CD4-positive, alpha-beta memory T cell (primary cell): ENCODE data around the gene UNC13A. TPM values are rescaled to one million over a fixed set of nuclear protein-coding genes. Genes with fewer than 3 reads are reported as not detected.
A peak's percentile ranks its signal among the peaks of the same experiment; 100 is the strongest.

Source experiments
- CTCF ChIA-PET: fragments of 350-600 bp; sonication (Branson Sonifier 250); formaldehyde crosslinking; loops from one replicate; lab custom pipeline; 2021; ENCODE audit warnings: inconsistent platforms; ENCODE audit not compliant: partially characterized antibody; lab: Charles Lee
- POLR2A ChIA-PET: fragments of 350-600 bp; sonication (Branson Sonifier 250); formaldehyde crosslinking; loops from one replicate; lab custom pipeline; 2021; ENCODE audit not compliant: partially characterized antibody; lab: Charles Lee
- DNase-seq, 5 donors: peaks; one replicate each; pipeline versions ENCODE4 v3.0.0 to v3.0.0-alpha.2; 2020 to 2022; ENCODE audit warnings: mixed read lengths in 1 of 5
- H3K27ac ChIP-seq: one replicate; pipeline ENCODE4 v1.7.0; 2013; ENCODE audit warnings: low read depth, low read length
- H3K27me3 ChIP-seq: 2 replicates; pipeline ENCODE4 v1.7.0; 2013; ENCODE audit warnings: mild to moderate bottlenecking, low read length, moderate library complexity; ENCODE audit not compliant: insufficient read depth
- H3K36me3 ChIP-seq: 2 replicates; pipeline ENCODE4 v1.7.0; 2013; ENCODE audit warnings: mild to moderate bottlenecking, low read length, moderate library complexity; ENCODE audit not compliant: insufficient read depth
- H3K4me1 ChIP-seq: 2 replicates; pipeline ENCODE4 v1.7.0; 2013; ENCODE audit warnings: mild to moderate bottlenecking, low read length, moderate library complexity; ENCODE audit not compliant: insufficient read depth
- H3K4me3 ChIP-seq, 2 donors: one replicate each; pipeline ENCODE4 v1.7.0; 2013; ENCODE audit warnings: low read length in 2 of 2, mild to moderate bottlenecking in 1 of 2
- H3K9me3 ChIP-seq, 2 donors: one replicate each; pipeline ENCODE4 v1.7.0; 2013; ENCODE audit warnings: low read length in 2 of 2, control low read depth in 1 of 2; ENCODE audit not compliant: control insufficient read depth in 1 of 2
- H3K27ac Mint-ChIP-seq, 7 donors: one replicate each; pipeline ENCODE4 v1.8.0; 2020 to 2021; ENCODE audit warnings: mixed read lengths in 7 of 7, mild to moderate bottlenecking in 6 of 7, inconsistent platforms in 3 of 7, moderate library complexity in 3 of 7
- H3K27me3 Mint-ChIP-seq, 2 donors: one replicate each; pipeline ENCODE4 v1.8.0; 2020 to 2021; ENCODE audit warnings: mixed read lengths in 2 of 2
- H3K36me3 Mint-ChIP-seq, 2 donors: one replicate each; pipeline ENCODE4 v1.8.0; 2020 to 2021; ENCODE audit warnings: mixed read lengths in 2 of 2, inconsistent platforms in 1 of 2, mild to moderate bottlenecking in 1 of 2
- H3K4me1 Mint-ChIP-seq, 4 donors: one replicate each; pipeline ENCODE4 v1.8.0; 2020 to 2021; ENCODE audit warnings: mixed read lengths in 4 of 4, mild to moderate bottlenecking in 1 of 4
- H3K4me3 Mint-ChIP-seq, 8 donors: one replicate each; pipeline ENCODE4 v1.8.0; 2020 to 2021; ENCODE audit warnings: mixed read lengths in 8 of 8, mild to moderate bottlenecking in 7 of 8, moderate library complexity in 6 of 8, inconsistent platforms in 3 of 8
- H3K9me3 Mint-ChIP-seq, 8 donors: one replicate each; pipeline ENCODE4 v1.8.0; 2020 to 2021; ENCODE audit warnings: mixed read lengths in 8 of 8, mild to moderate bottlenecking in 5 of 8, inconsistent platforms in 3 of 8, moderate library complexity in 1 of 8
- intact Hi-C: fragments of 100-400 bp; cut with micrococcal nuclease; formaldehyde crosslinking; loops from one replicate; pipeline ENCODE4 v1.15.1; 2023
- polyA plus RNA-seq, 2 donors: library from polyadenylated mRNA; unstranded; fragments of 300-500 nt; fragmentation: Illumina TruSeq; gene quantifications; one replicate each; pipeline ENCODE4 v1.2.3, GENCODE V29; 2021
- total RNA-seq, 2 experiments: library from RNA; stranded (reverse); gene quantifications; one replicate each; pipeline ENCODE4 v1.2.3, GENCODE V29; 2021

Gene UNC13A
- total and polyA plus RNA-seq, 4 experiments from 2014 or later = 0.06 to 0.09 TPM; not detected in 2

DNA sequence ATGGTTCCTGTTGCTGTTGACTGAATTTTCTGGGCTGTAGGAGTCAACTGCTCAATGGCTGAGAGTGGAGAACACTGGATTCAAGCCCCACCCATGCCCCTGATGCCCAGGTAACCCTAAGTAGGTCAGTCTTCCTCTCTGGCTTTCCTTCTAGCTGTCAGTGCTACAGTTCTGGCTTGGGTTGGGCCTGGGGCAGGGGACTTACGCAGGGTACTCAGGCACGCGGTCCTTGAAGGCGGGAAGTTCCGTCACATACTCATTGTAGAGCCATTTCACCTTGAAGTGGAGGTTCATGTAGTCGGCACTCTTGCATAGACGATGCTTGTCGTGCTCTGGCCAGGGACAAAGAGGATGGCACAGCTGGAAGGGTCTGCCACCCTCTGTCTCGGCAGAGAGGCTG lies 55.6 kb downstream of the UNC13A start:
- ChIA-PET CTCF (no interaction called here), POLR2A (no interaction called here)
- Mint-ChIP-seq H3K27ac (no peak overlapping the region), H3K36me3 (no peaks in the 10 kb centered on the region), H3K4me1 (no peaks in the 10 kb centered on the region), H3K27me3 (peaks cover 3 to 6% of the 10 kb centered on the region in 2 donors), H3K4me3 (no peak overlapping the region), H3K9me3 (no peaks in the 10 kb centered on the region)
- no peaks in the 10 kb centered on the region for H3K27me3 ChIP-seq
- H3K4me3 ChIP-seq = no peak overlapping the region
- no peaks in the 10 kb centered on the region for H3K9me3 ChIP-seq
- no peaks in the 10 kb centered on the region for H3K4me1 ChIP-seq
- no peak overlapping the region for H3K27ac ChIP-seq
- no peak for DNase-seq
- intact Hi-C loops = no loop called here
- H3K36me3 ChIP-seq = no peaks in the 10 kb centered on the region

DNA sequence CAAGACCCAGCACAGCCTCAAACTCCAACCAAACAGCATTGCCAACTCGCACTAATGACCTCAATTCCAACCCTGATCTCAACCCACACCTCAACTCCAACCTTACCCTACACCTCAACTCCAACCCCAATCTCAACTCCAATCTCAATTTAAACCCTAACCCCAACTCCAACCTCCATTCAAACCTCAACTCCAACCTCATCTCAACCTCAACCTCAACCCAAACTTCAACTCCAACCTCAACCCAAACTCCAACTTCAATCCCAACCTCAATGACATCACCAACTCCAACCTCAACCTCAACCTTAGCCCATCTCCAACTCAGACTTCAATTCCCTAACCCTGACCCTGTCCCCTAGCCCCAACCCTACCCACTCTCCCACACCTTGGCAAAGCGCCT lies 58.4 kb downstream of the UNC13A start:
- Histone ChIP-seq H3K27ac (no peak overlapping the region), H3K9me3 (no peaks in the 10 kb centered on the region), H3K27me3 (no peaks in the 10 kb centered on the region), H3K36me3 (no peaks in the 10 kb centered on the region), H3K4me3 (no peak overlapping the region), H3K4me1 (no peaks in the 10 kb centered on the region)
- no peak overlapping the region for H3K27ac Mint-ChIP-seq
- no peaks in the 10 kb centered on the region for H3K4me1 Mint-ChIP-seq
- H3K9me3 Mint-ChIP-seq = no peaks in the 10 kb centered on the region
- intact Hi-C loops = no loop called here
- H3K36me3 Mint-ChIP-seq = no peaks in the 10 kb centered on the region
- CTCF ChIA-PET = no interaction called here
- no peak overlapping the region for H3K4me3 Mint-ChIP-seq
- POLR2A ChIA-PET = no interaction called here
- peaks cover 0 to 5% of the 10 kb centered on the region in 2 donors for H3K27me3 Mint-ChIP-seq
- DNase-seq = no peak

DNA sequence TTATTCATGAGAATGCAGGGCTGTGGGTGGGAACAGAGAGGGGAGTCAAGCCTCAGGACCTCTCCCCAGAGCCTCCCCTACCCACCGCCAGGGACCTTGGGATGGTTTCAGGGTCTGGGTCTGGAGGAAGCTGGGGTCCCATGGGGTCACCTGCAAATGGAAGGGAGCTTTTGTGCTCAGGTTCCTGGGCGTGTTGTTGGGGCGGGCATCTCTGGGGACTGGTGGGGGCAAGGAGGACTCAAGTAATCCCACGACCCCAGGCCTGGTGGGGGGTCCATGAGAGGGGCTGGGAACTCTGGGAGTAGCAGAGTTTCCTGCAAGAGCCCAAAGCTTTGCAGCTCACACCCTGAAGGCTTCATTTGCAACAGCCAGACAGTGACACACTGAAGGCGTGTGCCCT lies 60.2 kb downstream of the UNC13A start:
- intact Hi-C loops = no loop called here
- H3K4me1 Mint-ChIP-seq = peaks cover 0 to under 1% (median 0%) of the 10 kb centered on the region in 4 donors
- peaks cover 0 to 5% of the 10 kb centered on the region in 2 donors for H3K27me3 Mint-ChIP-seq
- Histone ChIP-seq H3K27ac (no peak overlapping the region), H3K4me1 (no peaks in the 10 kb centered on the region), H3K27me3 (no peaks in the 10 kb centered on the region), H3K36me3 (no peaks in the 10 kb centered on the region), H3K4me3 (no peak overlapping the region), H3K9me3 (no peaks in the 10 kb centered on the region)
- ChIA-PET CTCF (no interaction called here), POLR2A (no interaction called here)
- no peaks in the 10 kb centered on the region for H3K36me3 Mint-ChIP-seq
- H3K4me3 Mint-ChIP-seq = no peak overlapping the region
- no peak overlapping the region for H3K27ac Mint-ChIP-seq
- no peak for DNase-seq
- no peaks in the 10 kb centered on the region for H3K9me3 Mint-ChIP-seq

GRCh38 chr19:17627161-17627560 lies 61.0 kb downstream of the UNC13A start:
- Mint-ChIP-seq H3K9me3 (no peaks in the 10 kb centered on the region), H3K27ac (no peak overlapping the region), H3K4me1 (peaks cover 0 to 6% (median 4%) of the 10 kb centered on the region in 4 donors), H3K27me3 (peaks cover 0 to 5% of the 10 kb centered on the region in 2 donors), H3K36me3 (no peaks in the 10 kb centered on the region), H3K4me3 (no peak overlapping the region)
- intact Hi-C loops = no loop called here
- no peak overlapping the region for H3K4me3 ChIP-seq
- ChIA-PET CTCF (interaction anchor here (0.6 kb wide), 1 partner anchor 370 kb away, joined by 3 read pairs; no protein-coding TSS in a partner anchor), POLR2A (no interaction called here)
- no peaks in the 10 kb centered on the region for H3K27me3 ChIP-seq
- no peak overlapping the region for H3K27ac ChIP-seq
- no peaks in the 10 kb centered on the region for H3K9me3 ChIP-seq
- DNase-seq = no peak
- H3K36me3 ChIP-seq = no peaks in the 10 kb centered on the region
- H3K4me1 ChIP-seq = no peaks in the 10 kb centered on the region

DNA sequence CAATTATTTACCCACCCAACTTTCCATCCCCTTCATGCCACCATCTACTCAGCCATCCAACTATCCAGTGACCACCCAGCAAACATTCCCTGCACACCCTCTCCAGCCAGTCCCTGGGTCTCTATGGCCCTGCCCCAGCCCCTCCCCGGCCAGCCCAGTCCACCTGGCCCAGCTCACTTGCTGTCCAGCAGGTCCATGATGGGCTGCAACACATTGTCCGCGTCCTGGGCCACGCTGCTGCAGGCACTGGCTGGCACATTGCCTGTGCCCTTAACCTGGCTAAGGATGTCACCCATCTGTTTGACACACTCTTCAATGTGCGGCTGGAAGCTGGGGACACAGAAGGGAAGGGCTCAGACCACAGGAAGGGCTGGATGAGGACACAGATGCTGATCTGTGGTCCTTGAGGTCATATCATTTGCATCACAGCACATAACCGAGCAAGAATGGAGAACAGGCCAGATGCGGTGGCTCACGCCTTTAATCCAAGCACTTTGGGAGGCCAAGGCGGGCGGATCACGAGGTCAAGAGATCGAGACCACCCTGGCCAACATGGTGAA lies 61.6 kb downstream of the UNC13A start:
- DNase-seq = no peak
- Mint-ChIP-seq H3K4me1 (peaks cover 0 to 7% (median 6%) of the 10 kb centered on the region in 4 donors), H3K9me3 (peaks cover 0 to 3% (median 0%) of the 10 kb centered on the region in 8 donors), H3K27ac (no peak overlapping the region), H3K36me3 (no peaks in the 10 kb centered on the region), H3K27me3 (peaks cover 0 to 5% of the 10 kb centered on the region in 2 donors), H3K4me3 (no peak overlapping the region)
- POLR2A ChIA-PET = no interaction called here
- intact Hi-C loops = no loop called here
- no peaks in the 10 kb centered on the region for H3K9me3 ChIP-seq
- H3K36me3 ChIP-seq = no peaks in the 10 kb centered on the region
- CTCF ChIA-PET = no interaction called here
- H3K27me3 ChIP-seq = no peaks in the 10 kb centered on the region
- H3K27ac ChIP-seq = no peak overlapping the region
- no peaks in the 10 kb centered on the region for H3K4me1 ChIP-seq
- no peak overlapping the region for H3K4me3 ChIP-seq

- H3K9me3 ChIP-seq = no peaks in the 10 kb centered on the region
- intact Hi-C loops = no loop called here
- Mint-ChIP-seq H3K4me1 (peaks cover 0 to 7% (median 6%) of the 10 kb centered on the region in 4 donors), H3K27ac (no peak overlapping the region), H3K27me3 (peaks cover 0 to 5% of the 10 kb centered on the region in 2 donors), H3K9me3 (peaks cover 0 to 3% (median 0%) of the 10 kb centered on the region in 8 donors), H3K36me3 (no peaks in the 10 kb centered on the region), H3K4me3 (peak overlapping the region in 1 of 8 donors; percentile 56)
- H3K27me3 ChIP-seq = no peaks in the 10 kb centered on the region
- CTCF ChIA-PET = no interaction called here
- H3K4me3 ChIP-seq = no peak overlapping the region
- no peak overlapping the region for H3K27ac ChIP-seq
- no peaks in the 10 kb centered on the region for H3K36me3 ChIP-seq
- no peaks in the 10 kb centered on the region for H3K4me1 ChIP-seq
- no peak for DNase-seq
- POLR2A ChIA-PET = no interaction called here
Measured at GRCh38 chr19:17625980-17626379, 62.2 kb downstream of the UNC13A start.

DNA sequence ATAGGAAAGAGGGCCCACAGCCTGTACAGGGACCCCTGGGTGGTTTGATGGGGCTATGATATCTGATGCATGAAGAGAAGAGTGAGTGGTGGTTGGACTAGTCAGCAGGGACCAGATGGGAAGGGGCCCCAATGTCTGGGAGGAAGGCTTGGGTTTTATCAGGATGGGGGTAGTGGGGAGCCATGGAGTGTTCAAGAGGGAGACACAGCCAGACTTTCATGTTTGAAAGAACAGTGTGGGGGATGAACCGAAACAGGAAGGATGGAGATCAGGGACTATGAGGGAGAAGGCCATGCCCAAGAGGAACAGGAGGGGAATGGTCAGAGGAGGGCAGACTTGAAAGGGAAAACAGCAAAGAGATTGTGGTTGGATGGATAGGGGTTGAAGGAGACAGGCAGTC lies 63.1 kb downstream of the UNC13A start:
- no peak overlapping the region for H3K27ac ChIP-seq
- H3K4me3 Mint-ChIP-seq = no peak overlapping the region
- no peaks in the 10 kb centered on the region for H3K36me3 Mint-ChIP-seq
- H3K4me1 ChIP-seq = no peaks in the 10 kb centered on the region
- peaks cover 0 to 3% (median 0%) of the 10 kb centered on the region in 8 donors for H3K9me3 Mint-ChIP-seq
- CTCF ChIA-PET = no interaction called here
- no peak overlapping the region for H3K4me3 ChIP-seq
- intact Hi-C loops = no loop called here
- H3K27ac Mint-ChIP-seq = peak overlapping the region in 1 of 7 donors; percentile 55
- H3K9me3 ChIP-seq = no peaks in the 10 kb centered on the region
- DNase-seq = no peak
- no peaks in the 10 kb centered on the region for H3K36me3 ChIP-seq
- POLR2A ChIA-PET = no interaction called here
- H3K27me3 Mint-ChIP-seq = peaks cover 1 to 5% of the 10 kb centered on the region in 2 donors
- no peaks in the 10 kb centered on the region for H3K27me3 ChIP-seq
- peaks cover 0 to 7% (median 6%) of the 10 kb centered on the region in 4 donors for H3K4me1 Mint-ChIP-seq
